NCI-H2107 (cell line): ENCODE results near the gene ARHGAP35.
"Not testable (repeated sequence)": the region's sequence is repeated elsewhere in the genome, so short reads cannot be mapped to it uniquely, and the experiment has no call there.

ENCODE experiments used
- DNase-seq: peaks from one replicate; lab custom pipeline; 2025; lab: John Stamatoyannopoulos, UW

The ARHGAP35 gene

GRCh38 chr19:46844067-46844489 lies 16.7 kb upstream of the ARHGAP35 start:
- no peak for DNase-seq

- no peak for DNase-seq
These were observed 14.8 kb upstream of the ARHGAP35 start for GRCh38 chr19:46845959-46846459.

- DNase-seq, result no peak
These were observed 13.3 kb upstream of the ARHGAP35 start for GRCh38 chr19:46847528-46847927.

- no peak for DNase-seq
These were observed 12.4 kb upstream of the ARHGAP35 start for GRCh38 chr19:46848389-46848788.

- no peak for DNase-seq
These were observed 11.2 kb upstream of the ARHGAP35 start for GRCh38 chr19:46849610-46850009.

- DNase-seq, result peak; percentile 94
These were observed 10.3 kb upstream of the ARHGAP35 start, which contains the start of gene AP2S1 for GRCh38 chr19:46850228-46851203. TSS of gene AP2S1 (minus strand) at chr19:46850846. CDS start at chr19:46850766, 80 bp downstream.

GRCh38 chr19:46852830-46853229 lies 8.0 kb upstream of the ARHGAP35 start:
- DNase-seq, result no peak

GRCh38 chr19:46854698-46855097 lies 6.1 kb upstream of the ARHGAP35 start:
- not testable (repeated sequence) for DNase-seq

- peak; percentile 26 for DNase-seq
These were observed 4.5 kb upstream of the ARHGAP35 start for GRCh38 chr19:46856062-46857022.

GRCh38 chr19:46859637-46860124 lies 1.1 kb upstream of the ARHGAP35 start:
- DNase-seq, result peak; percentile 75

GRCh38 chr19:46860125-46860845 lies 512 bp upstream of the ARHGAP35 start:
- peak; percentile 94 for DNase-seq

GRCh38 chr19:46861691-46862502 lies 1.1 kb downstream of the ARHGAP35 start:
- no peak for DNase-seq

- no peak for DNase-seq
These were observed 1.7 kb downstream of the ARHGAP35 start for GRCh38 chr19:46862503-46862834.

- DNase-seq, result no peak
These were observed 2.3 kb downstream of the ARHGAP35 start for GRCh38 chr19:46862974-46863632.

- no peak for DNase-seq
These were observed 3.2 kb downstream of the ARHGAP35 start for GRCh38 chr19:46863818-46864629.

GRCh38 chr19:46866407-46867136 lies 5.8 kb downstream of the ARHGAP35 start:
- no peak for DNase-seq

GRCh38 chr19:46867170-46867569 lies 6.4 kb downstream of the ARHGAP35 start:
- no peak for DNase-seq

- no peak for DNase-seq
These were observed 7.4 kb downstream of the ARHGAP35 start for GRCh38 chr19:46868025-46868802.
